Stimulated activated CD4-positive, alpha-beta T cell treated with anti-CD3 and anti-CD28 coated beads, Interleukin-1b, Interleukin-23, amount 100 ng/mL, for 4 hours (primary cell): Measurements from ENCODE around the gene PROC.

Source experiments
- DNase-seq, 2 donors: peaks; one replicate each; pipeline ENCODE4 v3.0.0-alpha.2; 2020; ENCODE audit warnings: low read depth in 2 of 2

Gene PROC

GRCh38 chr2:127455566-127456493 is 37.6 kb downstream of the PROC start:
- DNase-seq = no peak

- no peak for DNase-seq
Observed at GRCh38 chr2:127456960-127457359, 38.7 kb downstream of the PROC start.

GRCh38 chr2:127462461-127462860 is 44.2 kb downstream of the PROC start:
- no peak for DNase-seq

GRCh38 chr2:127463155-127463991 is 45.1 kb downstream of the PROC start:
- DNase-seq = no peak

GRCh38 chr2:127464470-127465257 is 46.4 kb downstream of the PROC start:
- peak in 1 of 2 donors; percentile 6 for DNase-seq

GRCh38 chr2:127465258-127465657 is 47.0 kb downstream of the PROC start:
- no peak for DNase-seq

GRCh38 chr2:127469051-127469450 is 50.8 kb downstream of the PROC start:
- no peak for DNase-seq

GRCh38 chr2:127469974-127470373 is 51.7 kb downstream of the PROC start:
- DNase-seq = no peak

GRCh38 chr2:127471286-127471988 is 53.2 kb downstream of the PROC start:
- DNase-seq = no peak

GRCh38 chr2:127472268-127472667 is 54.0 kb downstream of the PROC start:
- DNase-seq = no peak

- no peak for DNase-seq
Observed at GRCh38 chr2:127475788-127476187, 57.6 kb downstream of the PROC start.
